Upper lobe of right lung (tissue), 1 donor: Measurements from ENCODE around the gene IER2. TPM values are rescaled to one million over a fixed set of nuclear protein-coding genes. Genes with fewer than 3 reads are reported as not detected.
A peak's percentile ranks its signal among the peaks of the same experiment; 100 is the strongest.

Experiments
- ATAC-seq: fragments of 200-7000 bp; cut with Tn5 transposase; one replicate; pipeline ENCODE4 v1.9.1; 2020; ENCODE audit warnings: mild to moderate bottlenecking, moderate library complexity
- DNase-seq: peaks from one replicate; pipeline ENCODE4 v3.0.0-alpha.2; 2020
- H3K27ac ChIP-seq: fragments of 200-600 bp; one replicate; pipeline ENCODE4 v1.8.0; 2022
- H3K27me3 ChIP-seq: fragments of 200-600 bp; one replicate; pipeline ENCODE4 v1.8.0; 2022; ENCODE audit warnings: mild to moderate bottlenecking
- H3K36me3 ChIP-seq: fragments of 200-600 bp; one replicate; pipeline ENCODE4 v1.8.0; 2022
- H3K4me1 ChIP-seq: fragments of 200-600 bp; one replicate; pipeline ENCODE4 v1.8.0; 2022
- H3K4me3 ChIP-seq: fragments of 200-600 bp; one replicate; pipeline ENCODE4 v1.8.0; 2022; ENCODE audit warnings: mild to moderate bottlenecking
- H3K9me3 ChIP-seq: fragments of 200-600 bp; one replicate; pipeline ENCODE4 v1.8.0; 2022
- CTCF ChIP-seq: fragments of 200-600 bp; IDR thresholded peaks from one replicate; pipeline ENCODE4 v1.8.0; 2022; ENCODE audit warnings: antibody characterized with exemption
- intact Hi-C: fragments of 100-400 bp; cut with DNase I; formaldehyde crosslinking; loops from one replicate; pipeline ENCODE4 v1.11.0; 2022
- total RNA-seq: library from RNA; stranded (reverse); fragmentation: NEBNext Ultra II Directional; extraction: Animal tissue kit (Norgen Biotek cat#: 25700); gene quantifications from one replicate; pipeline ENCODE4 v1.2.1, GENCODE V29; 2021
- donor health status: DM: no; HTN: yes; CAD: no; lungs with severe emphysema.

The IER2 gene
- total RNA-seq, 1 donor from 2014 or later, result 104 TPM

GRCh38 chr19:13150931-13151604 lies 857 bp downstream of the IER2 start:
- ATAC-seq (no peak), DNase-seq (no peak)
- Histone ChIP-seq H3K9me3 (no peaks in the 10 kb centered on the region), H3K27me3 (no peaks in the 10 kb centered on the region), H3K27ac (peak overlapping the region; percentile 99), H3K36me3 (no peaks in the 10 kb centered on the region), H3K4me3 (peak overlapping the region; percentile 96), H3K4me1 (peaks cover 21% of the 10 kb centered on the region)
- TF ChIP-seq CTCF, result no peak
- intact Hi-C loops, result no loop called here

GRCh38 chr19:13151605-13152355 lies 1.6 kb downstream of the IER2 start:
- intact Hi-C loops, result no loop called here
- peak; percentile 12 for TF ChIP-seq CTCF
- ATAC-seq, result peak; percentile 68
- peak; percentile 98 for DNase-seq
- H3K4me1 ChIP-seq, result peaks cover 28% of the 10 kb centered on the region
- H3K27me3 ChIP-seq, result no peaks in the 10 kb centered on the region
- H3K36me3 ChIP-seq, result no peaks in the 10 kb centered on the region
- no peaks in the 10 kb centered on the region for H3K9me3 ChIP-seq
- peak overlapping the region; percentile 96 for H3K4me3 ChIP-seq
- H3K27ac ChIP-seq, result peak overlapping the region; percentile 99

GRCh38 chr19:13152356-13152973 lies 2.3 kb downstream of the IER2 start:
- Histone ChIP-seq H3K9me3 (no peaks in the 10 kb centered on the region), H3K36me3 (no peaks in the 10 kb centered on the region), H3K27me3 (no peaks in the 10 kb centered on the region), H3K4me3 (peak overlapping the region; percentile 96), H3K27ac (peak overlapping the region; percentile 99), H3K4me1 (peaks cover 31% of the 10 kb centered on the region)
- intact Hi-C loops, result no loop called here
- DNase-seq (no peak), ATAC-seq (no peak)
- no peak for TF ChIP-seq CTCF

- intact Hi-C loops, result no loop called here
- DNase-seq (peak; percentile 96), ATAC-seq (peak; percentile 45)
- H3K27me3 ChIP-seq, result no peaks in the 10 kb centered on the region
- no peak for TF ChIP-seq CTCF
- H3K4me3 ChIP-seq, result peak overlapping the region; percentile 96
- H3K9me3 ChIP-seq, result no peaks in the 10 kb centered on the region
- peaks cover 31% of the 10 kb centered on the region for H3K4me1 ChIP-seq
- H3K27ac ChIP-seq, result peak overlapping the region; percentile 99
- H3K36me3 ChIP-seq, result no peaks in the 10 kb centered on the region
Observed at GRCh38 chr19:13152974-13153568, 2.9 kb downstream of the IER2 start.

- ATAC-seq, result no peak
- DNase-seq, result no peak
- TF ChIP-seq CTCF, result peak; percentile 37
- Histone ChIP-seq H3K4me1 (peaks cover 26% of the 10 kb centered on the region), H3K4me3 (peak overlapping the region; percentile 96), H3K27me3 (no peaks in the 10 kb centered on the region), H3K27ac (peak overlapping the region; percentile 99), H3K9me3 (no peaks in the 10 kb centered on the region), H3K36me3 (no peaks in the 10 kb centered on the region)
- intact Hi-C loops, result no loop called here
Observed at GRCh38 chr19:13153569-13154240, 3.5 kb downstream of the IER2 start.
